ENCODE measurements around the gene NLRC5.

NLRC5 gene

DNA sequence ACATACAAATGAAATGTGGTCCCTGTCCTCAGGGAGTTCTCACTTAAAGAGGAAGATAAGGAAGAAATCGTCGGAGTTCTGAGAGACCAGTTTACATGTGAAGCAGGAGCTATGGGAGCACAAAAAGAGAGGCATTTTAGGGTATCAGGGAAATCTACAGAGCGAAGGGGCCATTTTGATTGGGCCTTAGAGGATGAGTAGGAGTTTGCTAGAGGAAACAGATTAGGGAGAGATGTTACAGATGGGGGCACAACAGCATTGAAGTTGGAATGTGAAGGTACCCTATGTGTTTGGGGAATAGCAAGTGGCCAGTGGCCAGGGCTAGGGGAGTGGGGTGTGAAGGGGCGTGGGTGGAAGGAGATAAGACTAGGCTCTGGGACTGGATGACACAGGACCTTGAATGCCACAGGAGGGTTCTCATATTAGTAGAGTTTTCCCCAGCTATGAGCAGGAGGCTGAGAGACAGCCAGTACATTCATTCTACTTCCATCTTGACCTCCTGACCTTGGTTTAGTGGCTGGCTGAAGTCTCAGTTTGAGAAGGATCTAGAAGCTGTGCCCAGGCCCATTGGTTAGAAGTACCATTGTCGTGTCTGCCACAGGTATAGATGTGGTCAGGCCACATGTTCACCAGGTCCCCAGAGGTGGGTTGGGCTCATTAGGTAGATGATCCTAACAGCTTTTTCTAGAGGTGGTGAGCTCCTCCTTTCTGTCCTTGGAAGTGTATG lies 137.8 kb downstream of the NLRC5 start:
- no peak for DNase-seq (ENCODE audit: low read depth in 2 of 2)

DNA sequence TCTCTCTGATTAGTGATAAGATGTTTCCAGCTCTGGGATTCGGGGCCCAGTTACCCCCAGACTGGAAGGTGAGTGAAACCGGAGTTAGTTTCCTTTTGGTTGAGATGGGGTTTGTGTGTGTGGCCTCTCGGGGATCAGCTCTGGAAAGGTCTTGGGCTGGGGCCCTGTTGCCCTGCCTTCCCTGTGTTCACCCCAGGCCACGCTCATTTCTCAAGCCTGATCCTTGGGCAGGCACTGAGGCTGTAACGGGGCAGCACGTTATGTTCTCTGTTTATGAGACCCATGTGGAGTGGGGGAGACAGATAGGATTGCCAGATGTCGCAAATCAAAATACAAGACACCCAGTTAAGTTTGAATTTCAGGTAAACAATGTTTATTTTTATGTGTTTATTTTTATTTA lies 138.5 kb downstream of the NLRC5 start:
- DNase-seq (ENCODE audit: low read depth in 2 of 2): no peak

DNA sequence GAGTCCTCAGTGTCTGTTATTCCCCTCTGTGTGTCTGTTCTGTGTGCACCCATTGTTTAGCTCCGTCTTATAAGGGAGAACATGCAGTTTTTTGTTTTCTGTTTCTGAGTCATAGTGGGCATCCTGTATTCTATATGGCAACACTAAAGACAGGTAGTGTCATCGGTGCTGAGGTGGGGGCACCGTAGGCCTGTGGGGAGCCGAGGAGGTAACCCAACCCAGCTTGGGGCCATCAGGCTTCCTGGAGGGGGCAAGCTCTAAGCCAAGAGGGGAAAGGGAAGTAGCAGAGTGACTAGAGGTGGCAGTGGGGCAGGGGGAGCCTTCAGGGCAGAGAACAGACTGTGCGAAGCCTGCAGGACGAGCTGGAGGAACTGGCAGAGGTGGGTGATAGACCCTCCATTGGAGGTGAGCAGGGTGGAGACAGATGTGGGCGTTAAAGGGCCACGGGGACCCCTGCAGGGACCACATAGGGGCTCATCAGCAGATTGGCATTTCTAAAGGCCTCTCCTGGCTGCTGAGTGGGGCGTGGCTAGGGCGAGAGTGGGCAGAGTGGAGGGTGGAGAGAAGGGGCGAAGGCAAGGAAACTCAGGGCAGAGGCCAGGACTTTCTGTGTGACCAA lies 139.5 kb downstream of the NLRC5 start:
- peak in 1 of 2 donors; percentile 25 for DNase-seq (ENCODE audit: low read depth in 2 of 2)

DNA sequence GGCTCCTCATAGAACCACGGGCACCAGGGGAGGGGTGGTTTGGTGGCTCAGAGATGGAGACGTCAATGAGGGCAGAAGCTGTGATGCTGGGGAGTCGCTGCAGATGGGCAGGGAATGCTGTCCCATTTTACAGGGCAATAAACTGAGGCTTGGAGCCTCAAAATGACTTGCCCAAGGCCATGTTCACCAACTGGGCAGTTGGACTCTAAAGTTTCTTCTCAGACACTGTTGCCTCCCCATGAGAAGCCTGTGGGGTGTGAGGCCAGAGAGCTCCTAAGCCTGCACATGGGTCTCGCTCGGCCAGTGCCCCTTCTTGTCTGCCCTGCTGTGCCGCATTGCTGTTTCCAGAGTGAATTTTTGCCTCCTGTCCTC lies 141.6 kb downstream of the NLRC5 start:
- DNase-seq (ENCODE audit: low read depth in 2 of 2): no peak

DNA sequence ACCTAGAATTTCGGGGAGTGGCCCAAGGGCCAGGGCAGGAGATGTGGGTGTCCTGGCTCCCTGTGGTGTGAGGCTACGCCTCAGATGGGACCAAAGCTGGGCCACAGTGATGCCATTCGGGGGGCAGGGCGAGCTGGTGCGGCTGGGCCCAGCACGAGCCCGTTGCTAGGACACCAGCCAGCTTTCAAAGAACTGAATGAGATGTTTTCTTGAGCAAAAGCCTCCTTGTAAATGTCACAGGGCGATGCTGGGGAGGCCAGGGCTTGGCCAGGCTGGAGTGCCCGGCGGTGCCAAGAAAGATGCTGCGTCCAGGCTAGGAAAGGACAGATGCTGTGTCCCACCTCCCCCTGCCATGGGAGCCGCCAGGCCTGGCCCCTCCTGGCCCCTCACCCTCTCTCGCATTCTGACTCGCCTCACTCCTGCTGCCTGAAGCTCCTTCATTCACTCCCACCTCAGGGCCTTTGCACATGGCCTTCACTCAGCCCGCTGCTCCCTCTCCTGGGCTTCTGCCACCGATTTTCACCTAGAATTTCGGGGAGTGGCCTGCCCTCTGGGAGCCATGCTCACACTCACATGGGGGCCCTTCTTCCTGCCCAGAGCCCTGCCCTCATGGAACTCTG lies 142.1 kb downstream of the NLRC5 start:
- no peak for DNase-seq (ENCODE audit: low read depth in 2 of 2)

DNA sequence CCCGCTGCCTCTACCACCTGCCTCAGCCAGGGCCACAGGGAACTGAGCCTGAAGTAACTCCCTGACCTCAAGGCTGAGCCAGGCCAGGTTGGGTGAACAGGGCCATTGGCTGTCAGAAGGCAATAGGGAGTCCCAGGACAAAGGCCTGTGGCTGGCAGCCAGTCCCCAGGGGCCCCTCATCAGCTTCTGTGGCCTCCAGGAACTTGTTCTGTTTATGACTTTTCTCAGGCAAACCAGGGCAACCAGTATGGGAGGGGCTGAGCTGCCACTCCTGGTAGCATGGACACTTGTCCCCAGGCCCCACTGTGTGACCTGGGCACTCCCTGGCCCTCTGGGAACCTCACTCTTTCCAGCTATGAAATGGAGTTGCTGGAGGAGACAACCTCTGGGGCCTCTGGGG lies 143.1 kb downstream of the NLRC5 start:
- DNase-seq (ENCODE audit: low read depth in 2 of 2): no peak

DNA sequence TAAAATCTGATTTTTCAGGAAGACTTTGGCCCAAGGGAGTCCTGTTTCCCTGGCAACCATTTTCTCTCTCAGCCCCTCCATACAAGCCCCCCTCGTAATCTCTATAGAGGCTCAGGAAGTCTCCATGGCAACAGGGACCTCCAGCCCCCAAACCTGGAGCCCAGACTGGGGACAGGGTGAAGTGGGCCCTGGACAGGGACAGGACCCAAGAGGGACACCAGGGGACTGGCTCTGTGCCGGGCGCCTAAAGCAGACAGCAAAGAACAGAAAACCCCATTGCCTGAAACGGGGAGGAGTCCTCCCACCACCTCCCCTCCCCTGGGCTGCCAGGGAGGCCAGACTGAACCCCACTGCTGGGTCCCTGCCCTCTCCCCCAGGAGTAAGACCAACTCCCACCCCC lies 143.7 kb downstream of the NLRC5 start:
- no peak for DNase-seq (ENCODE audit: low read depth in 2 of 2)

Data from stimulated activated CD4-positive, alpha-beta T cell treated with anti-CD3 and anti-CD28 coated beads, Interleukin-15, amount 100 ng/mL, for 48 hours (primary cell).